ENCODE data around the gene RBSN. TPM values are rescaled to one million over a fixed set of nuclear protein-coding genes. Genes with fewer than 3 reads are reported as not detected.
A peak's percentile ranks its signal among the peaks of the same experiment; 100 is the strongest.

RBSN gene
- total RNA-seq, 3 donors from 2014 or later (not counting 1 experiment from before 2014, with no cell fraction given), result 27.6 to 34.4 (median 29.4) TPM

DNA sequence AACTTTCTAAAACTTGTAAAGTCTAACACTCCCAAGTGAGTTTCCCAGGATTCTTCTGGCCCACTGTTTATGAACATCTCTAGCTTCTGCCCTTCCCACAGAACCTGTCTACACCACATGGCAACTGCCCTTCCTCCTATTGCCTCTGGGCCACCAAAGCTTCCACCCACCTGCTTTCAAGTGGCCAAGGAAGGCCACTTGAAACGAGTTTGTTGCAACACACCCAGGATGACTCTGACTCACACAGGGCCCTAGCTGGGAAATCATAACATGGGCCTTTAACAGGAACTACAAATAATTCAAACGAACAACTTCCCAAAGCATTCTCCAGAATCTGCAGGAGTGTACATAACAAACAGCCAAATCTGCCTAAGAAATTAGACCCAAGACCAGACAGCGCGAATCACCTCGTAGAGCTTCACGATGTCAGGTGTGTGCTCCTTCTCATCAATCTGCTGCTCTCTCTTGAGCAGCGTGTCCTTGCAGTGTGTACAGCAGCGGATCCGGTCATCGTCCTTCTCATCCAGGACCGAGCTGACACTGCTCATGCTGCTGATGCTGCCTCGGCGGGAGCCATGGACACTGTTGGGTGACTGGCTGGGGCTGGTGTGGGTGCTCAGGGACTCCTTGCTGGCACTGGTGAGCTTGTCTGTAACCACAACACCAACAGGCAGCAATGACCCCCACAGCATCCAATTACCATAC lies 16.8 kb downstream of the RBSN start:
- Histone ChIP-seq H3K9me3 (ENCODE audit: control insufficient read depth, insufficient read depth, low read length) (no peaks in the 10 kb centered on the region), H3K4me1 (ENCODE audit: control insufficient read depth, insufficient read depth, low read length) (no peaks in the 10 kb centered on the region), H3K27ac (ENCODE audit: low read length) (no peak overlapping the region), H3K36me3 (ENCODE audit: control insufficient read depth, insufficient read depth, low read length) (peaks cover 83% of the 10 kb centered on the region), H3K27me3 (ENCODE audit: control insufficient read depth, insufficient read depth, low read length) (no peaks in the 10 kb centered on the region), H3K4me3 (ENCODE audit: low read length) (no peak overlapping the region)
- intact Hi-C loops (cut with micrococcal nuclease), result no loop called here
- no peak for ATAC-seq
- DNase-seq, result no peak
- H3K27ac Mint-ChIP-seq, result peak overlapping the region in 1 of 2 donors; percentile 21
- H3K27me3 Mint-ChIP-seq (ENCODE audit: low read depth in 2 of 2), result no peaks in the 10 kb centered on the region
- TF ChIP-seq CTCF (IDR thresholded peaks at IDR 0.05), result no peak
- no peaks in the 10 kb centered on the region for H3K9me3 Mint-ChIP-seq
- peaks cover 26% of the 10 kb centered on the region for H3K36me3 Mint-ChIP-seq
- no peak overlapping the region for H3K4me3 Mint-ChIP-seq
- 94% methylated on average over 13 of the region's 13 CpGs for WGBS (ENCODE audit: insufficient coverage)
- no peaks in the 10 kb centered on the region for H3K4me1 Mint-ChIP-seq

- H3K4me1 ChIP-seq (ENCODE audit: control insufficient read depth, insufficient read depth, low read length), result no peaks in the 10 kb centered on the region
- TF ChIP-seq CTCF (IDR thresholded peaks at IDR 0.05), result no peak
- intact Hi-C loops (cut with micrococcal nuclease), result no loop called here
- no peak for DNase-seq
- WGBS (ENCODE audit: insufficient coverage), result 100% methylated on average over 2 of the region's 3 CpGs
- Mint-ChIP-seq H3K36me3 (peaks cover 29% of the 10 kb centered on the region), H3K9me3 (no peaks in the 10 kb centered on the region), H3K4me3 (no peak overlapping the region), H3K27me3 (ENCODE audit: low read depth in 2 of 2) (no peaks in the 10 kb centered on the region), H3K4me1 (no peaks in the 10 kb centered on the region), H3K27ac (no peak overlapping the region)
- no peak overlapping the region for H3K27ac ChIP-seq (ENCODE audit: low read length)
- no peak for ATAC-seq
- H3K9me3 ChIP-seq (ENCODE audit: control insufficient read depth, insufficient read depth, low read length), result no peaks in the 10 kb centered on the region
- H3K27me3 ChIP-seq (ENCODE audit: control insufficient read depth, insufficient read depth, low read length), result no peaks in the 10 kb centered on the region
- H3K36me3 ChIP-seq (ENCODE audit: control insufficient read depth, insufficient read depth, low read length), result peaks cover 94% of the 10 kb centered on the region
- no peak overlapping the region for H3K4me3 ChIP-seq (ENCODE audit: low read length)
Measured at GRCh38 chr3:15079091-15079490, 19.9 kb downstream of the RBSN start.

- Histone ChIP-seq H3K4me1 (ENCODE audit: control insufficient read depth, insufficient read depth, low read length) (no peaks in the 10 kb centered on the region), H3K4me3 (ENCODE audit: low read length) (no peak overlapping the region), H3K27me3 (ENCODE audit: control insufficient read depth, insufficient read depth, low read length) (no peaks in the 10 kb centered on the region), H3K27ac (ENCODE audit: low read length) (no peak overlapping the region), H3K36me3 (ENCODE audit: control insufficient read depth, insufficient read depth, low read length) (peaks cover 69% of the 10 kb centered on the region), H3K9me3 (ENCODE audit: control insufficient read depth, insufficient read depth, low read length) (no peaks in the 10 kb centered on the region)
- intact Hi-C loops (cut with micrococcal nuclease), result no loop called here
- Mint-ChIP-seq H3K4me1 (no peaks in the 10 kb centered on the region), H3K27ac (no peak overlapping the region), H3K9me3 (no peaks in the 10 kb centered on the region), H3K36me3 (peaks cover 20% of the 10 kb centered on the region), H3K4me3 (no peak overlapping the region), H3K27me3 (ENCODE audit: low read depth in 2 of 2) (no peaks in the 10 kb centered on the region)
- ATAC-seq (no peak), DNase-seq (no peak)
- no peak for TF ChIP-seq CTCF (IDR thresholded peaks at IDR 0.05)
- WGBS (ENCODE audit: insufficient coverage), result 99% methylated on average over 19 of the region's 19 CpGs
Measured at GRCh38 chr3:15074500-15074899, 24.4 kb downstream of the RBSN start.

GRCh38 chr3:15071699-15072098 lies 27.2 kb downstream of the RBSN start:
- Histone ChIP-seq H3K27ac (ENCODE audit: low read length) (no peak overlapping the region), H3K36me3 (ENCODE audit: control insufficient read depth, insufficient read depth, low read length) (peaks cover 44% of the 10 kb centered on the region), H3K4me3 (ENCODE audit: low read length) (no peak overlapping the region), H3K9me3 (ENCODE audit: control insufficient read depth, insufficient read depth, low read length) (no peaks in the 10 kb centered on the region), H3K27me3 (ENCODE audit: control insufficient read depth, insufficient read depth, low read length) (no peaks in the 10 kb centered on the region), H3K4me1 (ENCODE audit: control insufficient read depth, insufficient read depth, low read length) (no peaks in the 10 kb centered on the region)
- DNase-seq (no peak), ATAC-seq (no peak)
- Mint-ChIP-seq H3K27me3 (ENCODE audit: low read depth in 2 of 2) (no peaks in the 10 kb centered on the region), H3K4me3 (no peak overlapping the region), H3K36me3 (peaks cover 14% of the 10 kb centered on the region), H3K9me3 (no peaks in the 10 kb centered on the region), H3K27ac (no peak overlapping the region), H3K4me1 (no peaks in the 10 kb centered on the region)
- no peak for TF ChIP-seq CTCF (IDR thresholded peaks at IDR 0.05)
- intact Hi-C loops (cut with micrococcal nuclease), result no loop called here
- WGBS (ENCODE audit: insufficient coverage), result 96% methylated on average over 2 of the region's 2 CpGs
